Stimulated activated CD8-positive, alpha-beta memory T cell treated with anti-CD3 and anti-CD28 coated beads, Interleukin-4, amount 100 ng/mL, for 4 hours (primary cell): Measurements from ENCODE around the gene ANXA7.
"Not testable (repeated sequence)": the region's sequence is repeated elsewhere in the genome, so short reads cannot be mapped to it uniquely, and the experiment has no call there.

Experiments
- DNase-seq, 2 donors: peaks; one replicate each; pipeline ENCODE4 v3.0.0-alpha.2; 2020; ENCODE audit warnings: low read depth in 2 of 2, low spot score in 1 of 2

Gene ANXA7

DNA sequence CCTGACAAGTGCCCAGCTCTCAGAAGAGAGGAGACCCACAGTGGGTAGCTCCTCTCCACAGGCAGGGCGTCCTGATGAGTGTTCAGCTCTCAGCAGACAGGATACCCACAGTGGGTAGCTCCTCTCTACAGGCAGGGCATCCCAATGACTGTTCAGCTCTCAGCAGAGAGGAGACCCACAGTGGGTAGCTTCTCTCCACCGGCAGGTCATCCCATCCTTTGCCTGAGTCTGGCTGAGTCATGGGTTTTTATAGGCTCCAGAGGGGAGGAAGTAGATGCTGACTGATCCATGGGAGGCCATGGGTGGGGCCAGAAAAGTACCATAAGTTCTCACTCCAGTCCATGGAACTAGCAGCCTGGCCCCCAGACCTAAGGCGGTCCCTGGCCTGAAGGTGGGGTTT lies 73.7 kb downstream of the ANXA7 start:
- no peak for DNase-seq

DNA sequence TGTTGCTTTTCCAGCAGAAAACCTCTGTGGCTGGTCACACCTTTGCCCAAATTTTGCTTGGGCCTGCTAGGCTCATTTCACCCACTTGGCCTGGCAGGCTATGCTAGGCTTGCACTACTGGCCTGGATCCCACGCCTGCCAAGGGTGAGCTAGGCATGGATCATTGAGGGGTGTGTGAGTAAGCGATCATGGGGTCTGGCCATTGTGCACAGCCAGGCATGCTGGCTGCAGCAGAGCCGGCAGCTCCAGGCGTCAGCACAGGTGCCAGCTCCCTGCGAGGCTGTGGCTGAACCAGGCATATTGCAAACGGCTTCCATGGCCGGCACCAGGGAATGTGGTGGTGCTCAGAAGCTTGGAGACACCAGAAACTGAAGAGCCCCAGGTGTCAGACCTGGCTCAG lies 74.4 kb downstream of the ANXA7 start:
- no peak for DNase-seq

DNA sequence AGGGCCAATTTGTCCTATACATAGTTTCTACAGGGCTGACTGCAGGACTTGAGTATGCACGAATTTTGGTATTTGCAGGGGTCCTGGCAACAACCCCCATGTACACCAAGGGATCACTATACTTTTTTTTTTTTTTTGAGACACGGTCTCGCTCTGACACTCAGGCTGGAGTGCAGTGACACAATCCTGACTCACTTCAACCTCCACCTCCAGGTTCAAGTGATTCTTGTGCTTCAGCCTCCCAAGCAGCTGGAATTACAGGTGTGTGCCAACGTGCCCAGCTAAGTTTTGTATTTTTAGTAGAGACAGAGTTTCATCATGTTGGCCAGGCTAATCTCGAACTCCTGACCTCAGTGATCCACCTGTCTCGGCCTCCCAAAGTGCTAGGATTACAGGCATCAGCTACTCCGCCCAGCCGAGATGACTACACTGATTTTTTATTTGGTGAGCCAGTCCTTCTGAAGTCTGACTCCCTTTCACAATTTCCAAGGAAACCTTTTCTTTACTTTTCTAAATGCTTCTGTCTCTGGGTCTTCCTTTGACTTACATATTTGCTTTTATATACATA lies 75.0 kb downstream of the ANXA7 start:
- DNase-seq, result no peak

DNA sequence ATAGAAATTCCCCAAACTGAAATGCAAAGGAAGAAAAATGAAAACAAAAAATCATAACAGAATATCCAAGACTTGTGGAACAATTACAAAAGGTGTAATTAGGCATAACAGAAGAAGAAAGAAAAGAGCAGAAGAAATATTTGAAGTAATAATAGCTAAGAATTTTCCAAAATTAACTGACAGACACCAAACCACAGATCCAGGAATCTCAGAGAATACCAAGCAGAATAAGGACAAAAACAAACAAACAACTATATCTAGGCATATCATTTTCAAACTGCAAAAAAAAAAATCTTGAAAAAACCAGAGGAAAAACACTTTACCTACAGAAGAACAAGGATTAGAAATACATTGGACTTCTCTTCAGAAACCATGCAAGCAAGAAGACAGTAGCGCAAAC lies 80.7 kb downstream of the ANXA7 start:
- DNase-seq, result no peak

DNA sequence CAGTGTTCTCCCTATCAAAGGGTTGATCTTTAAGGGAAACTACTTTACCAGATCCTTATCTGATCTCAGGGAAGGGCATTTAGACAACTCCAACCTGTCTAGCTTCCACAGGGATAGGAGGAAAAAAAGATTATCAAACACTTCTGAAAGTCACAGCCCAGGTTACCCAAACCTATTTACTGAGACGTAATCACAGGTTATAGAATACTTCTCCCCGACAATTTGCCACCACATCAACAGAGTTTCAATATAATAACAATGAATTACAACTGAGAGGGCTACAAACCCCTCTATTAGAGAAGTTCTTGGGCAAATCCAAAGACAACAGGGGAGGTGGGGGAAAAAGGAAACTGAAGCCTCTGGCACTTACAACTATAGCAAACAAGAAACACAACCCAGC lies 81.5 kb downstream of the ANXA7 start:
- DNase-seq, result no peak

DNA sequence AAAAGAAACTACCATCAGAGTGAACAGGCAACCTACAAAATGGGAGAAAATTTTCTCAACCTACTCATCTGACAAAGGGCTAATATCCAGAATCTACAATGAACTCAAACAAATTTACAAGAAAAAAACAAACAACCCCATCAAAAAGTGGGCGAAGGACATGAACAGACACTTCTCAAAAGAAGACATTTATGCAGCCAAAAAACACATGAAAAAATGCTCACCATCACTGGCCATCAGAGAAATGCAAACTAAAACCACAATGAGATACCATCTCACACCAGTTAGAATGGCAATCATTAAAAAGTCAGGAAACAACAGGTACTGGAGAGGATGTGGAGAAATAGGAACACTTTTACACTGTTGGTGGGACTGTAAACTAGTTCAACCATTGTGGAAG lies 85.3 kb downstream of the ANXA7 start:
- DNase-seq, result not testable (repeated sequence)

DNA sequence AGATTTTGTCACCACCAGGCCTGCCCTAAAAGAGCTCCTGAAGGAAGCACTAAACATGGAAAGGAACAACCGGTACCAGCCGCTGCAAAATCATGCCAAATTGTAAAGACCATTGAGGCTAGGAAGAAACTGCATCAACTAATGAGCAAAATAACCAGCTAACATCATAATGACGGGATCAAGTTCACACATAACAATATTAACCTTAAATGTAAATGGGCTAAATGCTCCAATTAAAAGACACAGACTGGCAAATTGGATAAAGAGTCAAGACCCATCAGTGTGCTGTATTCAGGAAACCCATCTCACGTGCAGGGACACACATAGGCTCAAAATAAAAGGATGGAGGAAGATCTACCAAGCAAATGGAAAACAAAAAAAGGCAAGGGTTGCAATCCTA lies 88.6 kb downstream of the ANXA7 start:
- DNase-seq, result not testable (repeated sequence)
